Large intestine (tissue), 3 donors: ENCODE data around the gene TGFBR2. TPM values are rescaled to one million over a fixed set of nuclear protein-coding genes. Genes with fewer than 3 reads are reported as not detected.
A peak's percentile ranks its signal among the peaks of the same experiment; 100 is the strongest.

ENCODE experiments used
- DNase-seq, 2 donors: peaks; one replicate each; pipeline versions ENCODE4 v3.0.0 to v3.0.0-alpha.2; 2013
- H3K27ac ChIP-seq: one replicate; pipeline ENCODE4 v1.5.1; 2013; ENCODE audit warnings: low read length
- H3K27me3 ChIP-seq: 2 replicates; pipeline ENCODE4 v1.6.1; 2013; ENCODE audit warnings: low read length; ENCODE audit not compliant: control insufficient read depth, insufficient read depth
- H3K36me3 ChIP-seq: 2 replicates; pipeline ENCODE4 v1.6.1; 2013; ENCODE audit warnings: low read length; ENCODE audit not compliant: control insufficient read depth, insufficient read depth
- H3K4me1 ChIP-seq: one replicate; pipeline ENCODE4 v1.6.1; 2013; ENCODE audit warnings: low read length; ENCODE audit not compliant: control insufficient read depth, insufficient read depth
- H3K4me3 ChIP-seq: one replicate; pipeline ENCODE4 v1.5.1; 2013; ENCODE audit warnings: low read length
- H3K9me3 ChIP-seq: one replicate; pipeline ENCODE4 v1.6.1; 2013; ENCODE audit warnings: mild to moderate bottlenecking, low read depth, low read length, moderate library complexity; ENCODE audit not compliant: control insufficient read depth
- WGBS: methylation state at CpG from one replicate; pipeline ENCODE4 v1.1.5; 2013; ENCODE audit warnings: low lambda C conversion rate; ENCODE audit not compliant: insufficient coverage; 5-methylcytosine and 5-hydroxymethylcytosine counted together
- polyA plus RNA-seq: library from polyadenylated mRNA; unstranded; fragments of 120-200 nt; gene quantifications from one replicate; pipeline ENCODE4 v1.2.1, GENCODE V29; 2013

TGFBR2 gene
- polyA plus RNA-seq, 1 donor, result 62.9 TPM

DNA sequence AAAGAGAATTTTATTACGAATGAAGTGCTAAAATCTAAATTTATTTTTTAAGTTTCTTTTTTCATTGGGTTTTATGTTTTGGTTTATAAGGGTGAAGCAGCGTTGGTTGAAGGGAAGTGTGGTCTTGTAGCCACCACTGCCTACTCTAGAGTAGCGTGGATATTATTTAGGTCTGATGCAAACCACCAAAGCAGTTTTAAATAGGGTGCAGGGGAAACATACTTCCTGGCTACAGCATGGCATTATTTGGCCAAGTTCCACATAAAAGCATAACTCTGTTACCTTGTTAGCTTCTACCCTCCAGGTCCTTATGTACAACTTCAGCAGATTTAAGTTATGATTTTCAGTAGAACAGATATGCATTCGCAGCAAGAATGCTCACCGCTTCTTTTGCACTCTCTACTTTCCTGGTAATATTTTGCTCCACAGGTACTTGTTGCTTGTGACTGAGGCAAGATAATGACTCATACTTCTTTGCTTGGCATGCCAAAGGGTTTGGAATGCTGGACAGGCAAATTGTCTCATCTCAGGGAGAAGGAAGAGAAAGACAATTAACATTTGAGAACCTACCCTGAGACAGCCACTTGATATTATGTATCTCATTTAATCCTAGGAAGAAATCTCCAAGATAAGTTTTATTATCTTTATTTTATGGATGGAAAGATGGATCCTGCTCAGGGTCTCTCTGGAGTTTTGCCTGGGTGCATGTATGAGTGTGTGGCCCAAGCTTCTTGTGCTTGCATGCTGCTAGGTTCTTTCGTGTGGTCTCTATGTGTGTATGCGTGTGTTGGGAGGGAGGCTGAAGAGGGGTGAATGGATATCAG lies 5.4 kb downstream of the TGFBR2 start:
- H3K9me3 ChIP-seq, result no peaks in the 10 kb centered on the region
- peaks cover 9% of the 10 kb centered on the region for H3K4me1 ChIP-seq
- WGBS, result no CpG with 5 or more reads among the region's 7 CpGs
- no peak for DNase-seq
- H3K4me3 ChIP-seq, result no peak overlapping the region
- H3K27me3 ChIP-seq, result no peaks in the 10 kb centered on the region
- no peaks in the 10 kb centered on the region for H3K36me3 ChIP-seq
- no peak overlapping the region for H3K27ac ChIP-seq

DNA sequence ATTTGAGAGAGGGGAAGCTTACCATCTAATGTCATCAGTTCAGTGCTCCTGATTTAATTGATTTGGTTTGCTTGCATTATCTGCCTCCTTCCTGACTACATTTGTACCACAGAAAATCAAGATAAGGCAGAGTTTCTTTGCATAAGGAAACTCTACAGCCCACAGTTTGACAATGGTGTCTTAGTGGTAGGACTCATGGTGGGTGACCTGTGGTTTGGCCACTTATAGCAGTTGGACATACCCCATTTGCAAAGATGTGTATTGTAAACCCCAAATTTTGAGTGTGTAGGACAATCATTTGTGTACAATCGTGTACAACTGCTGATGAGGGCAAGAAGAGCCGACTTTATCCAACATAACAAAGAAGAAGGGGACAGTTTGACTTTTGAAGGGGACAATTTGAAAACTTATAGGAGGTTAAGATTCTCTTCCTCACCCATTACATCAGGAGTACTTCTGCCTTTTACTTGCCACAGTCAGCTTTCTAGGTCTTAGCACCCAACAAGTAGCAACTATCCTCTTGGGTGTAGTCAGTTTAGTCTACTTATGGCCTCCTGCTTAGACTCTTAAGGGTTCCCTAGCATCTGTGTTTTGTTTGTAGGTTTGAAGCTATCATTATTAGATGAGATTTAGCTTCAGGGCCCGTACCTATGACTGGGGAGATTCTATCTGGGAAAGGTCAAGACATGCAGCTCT lies 6.2 kb downstream of the TGFBR2 start:
- no CpG with 5 or more reads among the region's 3 CpGs for WGBS
- no peaks in the 10 kb centered on the region for H3K36me3 ChIP-seq
- H3K27me3 ChIP-seq, result no peaks in the 10 kb centered on the region
- H3K27ac ChIP-seq, result peak overlapping the region; percentile 17
- peaks cover 9% of the 10 kb centered on the region for H3K4me1 ChIP-seq
- H3K9me3 ChIP-seq, result no peaks in the 10 kb centered on the region
- no peak overlapping the region for H3K4me3 ChIP-seq
- DNase-seq, result no peak

DNA sequence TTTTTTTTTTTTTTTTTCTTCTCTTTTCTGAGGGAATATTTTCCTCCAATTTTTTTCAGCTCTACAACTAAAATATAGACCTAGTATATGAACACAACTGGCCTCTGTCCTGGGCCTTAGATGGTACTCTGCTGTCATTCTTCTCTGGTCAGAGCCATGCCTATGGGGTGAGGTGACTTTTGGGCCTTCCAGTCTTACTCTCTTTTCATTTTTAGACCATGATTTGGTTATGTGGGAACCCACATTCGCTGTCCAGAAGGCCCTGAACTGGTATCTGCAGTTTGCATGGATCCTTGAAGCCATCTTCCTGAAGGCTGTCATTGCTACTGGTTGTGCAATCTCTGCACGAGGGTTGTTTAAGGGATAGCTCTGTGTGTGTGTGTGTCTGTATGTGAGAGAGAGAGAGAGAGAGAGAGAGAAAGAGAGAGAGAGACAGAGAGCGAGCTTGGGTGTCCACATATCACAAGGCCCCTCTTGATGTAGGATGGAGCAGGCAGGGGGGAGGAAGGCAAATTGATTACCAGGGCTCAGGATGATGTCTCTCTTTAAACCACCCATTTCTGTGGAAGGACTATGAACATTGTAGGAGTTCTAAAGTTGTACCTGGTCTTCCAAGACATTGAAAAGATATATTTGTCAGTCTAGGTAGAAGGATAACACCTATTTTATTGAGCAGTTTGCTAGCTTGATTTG lies 6.9 kb downstream of the TGFBR2 start:
- Histone ChIP-seq H3K36me3 (no peaks in the 10 kb centered on the region), H3K4me1 (peaks cover 9% of the 10 kb centered on the region), H3K4me3 (no peak overlapping the region), H3K27ac (peak overlapping the region; percentile 17), H3K27me3 (no peaks in the 10 kb centered on the region), H3K9me3 (no peaks in the 10 kb centered on the region)
- peak; percentile 36 to 70 for DNase-seq
- no CpG with 5 or more reads among the region's 3 CpGs for WGBS

DNA sequence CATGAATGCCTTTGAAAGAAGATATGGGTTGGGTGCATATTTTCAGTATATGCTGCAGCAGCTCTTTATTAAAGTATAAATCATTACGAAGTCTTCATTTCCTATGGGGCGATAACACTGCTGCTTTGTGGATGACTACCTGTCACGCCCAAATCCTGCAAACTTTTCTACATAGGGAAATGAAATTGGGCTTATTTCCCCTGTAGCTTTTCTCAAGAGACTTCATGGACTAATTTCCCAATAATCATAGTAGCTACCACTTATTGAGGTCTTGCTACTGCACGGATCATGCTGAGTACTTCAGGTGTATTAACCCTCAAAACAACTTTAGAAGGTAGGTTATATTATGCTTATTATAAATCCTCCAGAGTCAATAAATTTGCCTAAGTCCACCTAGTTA lies 8.0 kb downstream of the TGFBR2 start:
- no peak for DNase-seq
- H3K27ac ChIP-seq, result no peak overlapping the region
- no peaks in the 10 kb centered on the region for H3K27me3 ChIP-seq
- H3K4me1 ChIP-seq, result peaks cover 9% of the 10 kb centered on the region
- H3K4me3 ChIP-seq, result no peak overlapping the region
- no CpG with 5 or more reads among the region's 4 CpGs for WGBS
- H3K36me3 ChIP-seq, result no peaks in the 10 kb centered on the region
- H3K9me3 ChIP-seq, result no peaks in the 10 kb centered on the region

DNA sequence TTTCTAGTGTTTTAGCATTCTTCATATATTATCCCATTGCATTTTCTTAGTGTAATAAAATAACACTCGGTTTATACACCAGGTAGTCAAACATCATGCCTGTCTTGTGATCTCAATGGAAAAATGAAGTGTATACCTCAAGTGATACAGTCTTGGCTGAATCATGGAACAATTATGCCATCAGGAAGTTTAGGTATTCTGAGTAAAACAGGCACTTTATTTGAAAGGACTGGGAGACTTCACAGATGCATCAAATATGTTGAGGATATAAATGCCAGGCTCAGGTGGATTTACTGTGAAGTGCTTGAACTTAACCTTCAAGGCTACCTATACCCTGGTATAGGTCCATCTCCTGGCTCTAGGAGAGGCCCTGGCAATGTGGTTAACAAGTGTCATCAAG lies 8.5 kb downstream of the TGFBR2 start:
- H3K27me3 ChIP-seq, result no peaks in the 10 kb centered on the region
- DNase-seq, result no peak
- no peaks in the 10 kb centered on the region for H3K36me3 ChIP-seq
- H3K9me3 ChIP-seq, result no peaks in the 10 kb centered on the region
- peaks cover 9% of the 10 kb centered on the region for H3K4me1 ChIP-seq
- H3K4me3 ChIP-seq, result no peak overlapping the region
- no peak overlapping the region for H3K27ac ChIP-seq
- no CpG with 5 or more reads among the region's 1 CpG for WGBS

DNA sequence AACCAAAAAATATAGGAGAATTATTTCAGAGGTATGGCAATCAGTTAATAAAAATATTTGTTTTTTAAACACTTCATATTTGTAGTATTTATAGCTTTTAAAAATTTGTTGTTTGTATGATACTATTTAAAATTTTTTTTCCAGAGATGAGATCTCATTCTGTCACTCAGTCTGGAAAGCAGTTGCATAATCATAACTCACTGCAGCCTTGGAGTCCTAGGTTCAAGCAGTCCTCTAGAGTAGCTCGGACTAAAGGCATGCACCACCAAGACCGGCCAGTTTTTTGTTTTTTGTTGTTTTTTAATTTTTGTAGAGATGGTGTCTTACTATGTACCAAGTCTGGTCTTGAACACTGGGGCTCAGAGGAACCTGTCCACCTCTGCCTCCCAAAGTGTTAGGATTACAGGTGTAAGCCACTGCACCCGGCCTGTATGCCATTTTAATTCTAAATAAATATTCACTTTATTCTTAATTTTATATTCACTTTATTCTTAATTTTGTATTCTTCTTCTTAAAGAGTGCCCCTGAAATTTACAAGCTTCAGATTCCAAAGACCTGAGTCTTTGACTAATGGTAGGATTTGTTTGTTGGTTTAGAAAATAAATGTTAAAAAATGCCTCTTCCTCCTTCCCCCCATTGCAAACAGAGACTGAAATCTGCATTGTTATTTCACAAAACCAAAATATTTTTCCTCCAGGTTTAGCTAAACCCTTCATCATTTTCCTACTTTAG lies 9.4 kb downstream of the TGFBR2 start:
- H3K36me3 ChIP-seq, result no peaks in the 10 kb centered on the region
- no peak for DNase-seq
- H3K4me3 ChIP-seq, result no peak overlapping the region
- no peak overlapping the region for H3K27ac ChIP-seq
- H3K4me1 ChIP-seq, result peaks cover 9% of the 10 kb centered on the region
- H3K9me3 ChIP-seq, result no peaks in the 10 kb centered on the region
- H3K27me3 ChIP-seq, result no peaks in the 10 kb centered on the region
- no CpG with 5 or more reads among the region's 3 CpGs for WGBS

DNA sequence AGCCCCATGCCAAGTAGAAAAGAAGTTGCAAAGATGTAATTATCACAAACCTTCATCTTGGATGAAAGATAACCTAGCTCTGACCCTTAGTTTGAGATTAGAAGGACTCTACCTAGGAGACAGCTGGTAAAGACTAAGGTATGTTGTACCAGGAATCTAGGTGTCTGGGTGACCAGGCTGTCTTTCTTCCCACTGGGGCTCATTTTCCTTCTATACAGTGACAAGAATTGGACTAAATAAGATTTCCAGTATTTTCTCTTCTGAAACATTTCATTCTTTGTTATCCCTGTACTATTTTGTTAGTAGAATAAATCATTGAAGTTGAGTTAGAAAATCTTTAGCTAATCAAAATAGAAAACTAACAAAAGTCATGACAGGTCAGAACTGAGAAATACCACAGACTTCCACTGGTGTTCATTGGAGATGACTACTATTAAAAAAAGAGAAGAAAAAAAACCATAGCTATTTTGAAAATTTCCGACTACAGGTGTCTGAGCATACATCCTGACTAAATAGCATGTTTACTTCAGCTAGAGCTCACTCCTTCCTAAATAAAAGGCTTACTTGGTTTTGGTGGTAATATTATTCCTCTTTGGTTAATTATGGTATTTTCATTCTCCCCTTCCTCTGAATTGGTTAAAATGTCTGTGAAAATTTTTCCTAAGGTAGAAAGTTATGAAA lies 10.1 kb downstream of the TGFBR2 start:
- Histone ChIP-seq H3K27ac (no peak overlapping the region), H3K9me3 (no peaks in the 10 kb centered on the region), H3K36me3 (no peaks in the 10 kb centered on the region), H3K4me1 (peaks cover 9% of the 10 kb centered on the region), H3K27me3 (no peaks in the 10 kb centered on the region), H3K4me3 (no peak overlapping the region)
- no peak for DNase-seq
- WGBS, result no CpG with 5 or more reads among the region's 1 CpG

DNA sequence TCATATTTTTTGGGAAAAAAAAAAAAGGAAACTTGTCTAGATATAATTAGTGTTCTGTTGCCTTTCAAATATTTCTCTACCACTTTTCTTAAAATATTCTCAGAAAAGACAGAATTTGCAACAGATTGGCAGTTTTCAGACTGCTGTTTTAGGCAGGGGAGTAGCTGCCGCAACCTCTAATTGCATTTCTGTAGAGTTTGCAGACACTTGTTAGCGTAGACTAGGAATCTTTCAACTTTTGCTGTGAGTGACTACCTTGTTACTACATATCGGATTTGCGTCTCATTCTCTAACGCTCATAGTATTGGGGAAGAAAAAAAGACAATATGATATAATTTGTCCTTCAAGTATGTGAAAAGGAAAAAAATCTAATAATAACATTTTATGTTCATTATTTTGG lies 10.7 kb downstream of the TGFBR2 start:
- WGBS, result 100% methylated on average over 4 of the region's 5 CpGs
- Histone ChIP-seq H3K4me3 (no peak overlapping the region), H3K27me3 (no peaks in the 10 kb centered on the region), H3K27ac (no peak overlapping the region), H3K36me3 (no peaks in the 10 kb centered on the region), H3K9me3 (no peaks in the 10 kb centered on the region), H3K4me1 (peaks cover 9% of the 10 kb centered on the region)
- DNase-seq, result no peak

DNA sequence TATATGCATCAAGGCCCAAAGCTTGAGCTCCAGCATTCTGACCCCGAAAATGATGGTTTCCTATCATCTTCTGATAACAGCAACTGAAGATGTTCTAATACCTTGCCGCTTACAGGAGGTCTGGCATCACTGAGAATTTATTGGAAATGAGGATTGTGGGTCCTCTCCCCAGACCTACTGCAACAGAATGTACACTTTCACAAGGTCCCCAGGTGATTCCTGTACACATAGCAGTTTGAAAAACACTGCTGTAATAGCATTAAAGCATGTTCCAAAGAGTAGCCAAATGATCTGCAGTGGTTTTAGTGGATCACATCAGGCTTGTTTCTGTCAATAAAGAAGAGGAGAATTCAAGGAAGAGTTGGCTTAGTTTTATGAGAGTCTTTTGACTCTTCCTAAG lies 11.3 kb downstream of the TGFBR2 start:
- Histone ChIP-seq H3K4me3 (no peak overlapping the region), H3K9me3 (no peaks in the 10 kb centered on the region), H3K4me1 (peaks cover 9% of the 10 kb centered on the region), H3K36me3 (no peaks in the 10 kb centered on the region), H3K27ac (no peak overlapping the region), H3K27me3 (no peaks in the 10 kb centered on the region)
- no peak for DNase-seq
- WGBS, result no CpG with 5 or more reads among the region's 2 CpGs
